Mammary epithelial cell (primary cell): ENCODE measurements around the gene DCDC2C.

Experiments
- EZH2 ChIP-seq: IDR thresholded peaks from 2 replicates; pipeline ENCODE4 v1.6.1; 2012; ENCODE audit warnings: low read length, inconsistent platforms, borderline replicate concordance
- TF ChIP-seq, protein P1 (sequence below), 2 donors: IDR thresholded peaks in 1 of 2; conservative IDR thresholded peaks in 1 of 2; 2 replicates each; pipeline ENCODE4 v1.5.1; 2011 to 2012; ENCODE audit warnings: inconsistent platforms in 2 of 2, low read length in 2 of 2, mild to moderate bottlenecking in 2 of 2, control low read depth in 1 of 2, low read depth in 1 of 2; ENCODE audit not compliant: insufficient read depth in 1 of 2; ENCODE audit errors: extremely low read depth in 1 of 2

DNA sequence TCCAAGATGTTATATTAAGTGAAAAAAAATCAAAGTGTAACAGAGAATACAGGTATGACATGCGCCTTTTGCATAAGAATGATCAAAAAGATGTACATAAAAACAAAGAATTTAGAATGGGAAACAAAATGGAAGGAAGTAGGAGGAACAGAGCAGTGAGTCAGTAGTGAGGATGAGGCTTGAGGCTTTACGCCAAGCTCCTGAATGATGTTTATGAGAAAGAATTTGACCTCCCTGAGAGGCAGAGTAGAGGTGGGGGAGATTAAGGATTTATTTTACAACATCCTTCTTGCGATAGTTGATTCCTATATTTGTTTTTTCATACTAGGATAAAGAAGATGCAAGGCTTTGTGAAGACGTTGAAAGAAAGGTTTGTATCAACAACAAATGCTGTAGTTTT, 81.4 kb downstream of the DCDC2C start:
- TF ChIP-seq, protein P1, sequence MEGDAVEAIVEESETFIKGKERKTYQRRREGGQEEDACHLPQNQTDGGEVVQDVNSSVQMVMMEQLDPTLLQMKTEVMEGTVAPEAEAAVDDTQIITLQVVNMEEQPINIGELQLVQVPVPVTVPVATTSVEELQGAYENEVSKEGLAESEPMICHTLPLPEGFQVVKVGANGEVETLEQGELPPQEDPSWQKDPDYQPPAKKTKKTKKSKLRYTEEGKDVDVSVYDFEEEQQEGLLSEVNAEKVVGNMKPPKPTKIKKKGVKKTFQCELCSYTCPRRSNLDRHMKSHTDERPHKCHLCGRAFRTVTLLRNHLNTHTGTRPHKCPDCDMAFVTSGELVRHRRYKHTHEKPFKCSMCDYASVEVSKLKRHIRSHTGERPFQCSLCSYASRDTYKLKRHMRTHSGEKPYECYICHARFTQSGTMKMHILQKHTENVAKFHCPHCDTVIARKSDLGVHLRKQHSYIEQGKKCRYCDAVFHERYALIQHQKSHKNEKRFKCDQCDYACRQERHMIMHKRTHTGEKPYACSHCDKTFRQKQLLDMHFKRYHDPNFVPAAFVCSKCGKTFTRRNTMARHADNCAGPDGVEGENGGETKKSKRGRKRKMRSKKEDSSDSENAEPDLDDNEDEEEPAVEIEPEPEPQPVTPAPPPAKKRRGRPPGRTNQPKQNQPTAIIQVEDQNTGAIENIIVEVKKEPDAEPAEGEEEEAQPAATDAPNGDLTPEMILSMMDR (conservative IDR thresholded peaks at IDR 0.05 in 1 of 2, IDR thresholded peaks at IDR 0.05 in 1 of 2; ENCODE audit: extremely low read depth in 1 of 2, insufficient read depth in 1 of 2, low read depth in 1 of 2, low read length in 2 of 2): no peak
- no peak for TF ChIP-seq EZH2
